Fibroblast of pulmonary artery (primary cell): ENCODE data around the gene SYVN1.

Source experiments
- DNase-seq: peaks from one replicate; pipeline ENCODE4 v3.0.0-alpha.2; 2010; ENCODE audit warnings: low read depth
- H3K4me3 ChIP-seq: replicated peaks from 2 replicates; pipeline ENCODE4 v1.5.1; 2011; ENCODE audit warnings: low read depth, mild to moderate bottlenecking, control low read depth, low read length, moderate library complexity
- TF ChIP-seq, protein P1 (sequence below): IDR thresholded peaks from 2 replicates; pipeline ENCODE4 v1.5.1; 2011; ENCODE audit warnings: mild to moderate bottlenecking, control low read depth, low read length, inconsistent platforms; ENCODE audit errors: missing control alignments

SYVN1 gene

DNA sequence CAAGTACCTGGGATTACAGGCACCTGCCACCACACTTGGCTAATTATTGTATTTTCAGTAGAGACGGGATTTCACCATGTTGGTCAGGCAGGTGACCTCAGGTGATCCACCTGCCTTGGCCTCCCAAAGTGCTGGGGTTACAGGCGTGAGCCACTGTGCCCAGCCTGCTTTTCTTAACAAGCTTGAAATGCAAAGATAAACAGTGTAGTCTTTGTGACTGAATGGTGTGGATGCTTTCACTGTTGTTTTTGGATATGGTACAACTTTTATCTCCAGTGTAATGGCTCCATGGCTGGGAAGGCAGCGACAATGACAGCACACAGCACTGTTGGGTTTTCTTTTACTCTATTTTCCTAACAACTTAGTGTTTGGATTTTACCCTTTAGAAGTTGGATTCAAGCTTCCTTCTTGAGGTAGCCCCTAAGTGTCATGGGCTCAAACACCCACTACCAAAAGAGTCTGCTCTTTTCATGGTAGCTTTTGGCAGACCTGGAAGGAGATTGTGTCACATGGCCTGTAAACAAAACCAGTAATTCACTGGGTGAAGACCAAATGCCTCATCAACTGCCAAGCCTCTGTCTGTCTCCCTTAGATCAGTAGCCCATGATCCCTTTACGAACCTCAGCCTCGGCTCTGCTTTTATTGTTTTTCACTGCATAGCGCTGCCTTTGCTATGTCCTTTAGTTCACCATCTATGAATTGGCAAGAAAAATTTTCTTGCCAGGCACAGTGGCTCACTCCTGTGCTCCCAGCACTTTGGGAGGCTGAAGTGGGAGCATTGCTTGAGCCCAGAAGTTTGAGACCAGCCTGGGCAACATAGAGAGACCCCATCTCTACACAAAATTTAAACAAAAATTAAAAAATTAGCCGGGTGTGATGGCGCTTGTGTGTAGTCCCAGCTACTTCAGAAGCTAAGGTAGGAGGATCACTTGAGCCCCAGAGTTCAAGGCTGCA, 31.9 kb downstream of the SYVN1 start:
- TF ChIP-seq, protein P1, sequence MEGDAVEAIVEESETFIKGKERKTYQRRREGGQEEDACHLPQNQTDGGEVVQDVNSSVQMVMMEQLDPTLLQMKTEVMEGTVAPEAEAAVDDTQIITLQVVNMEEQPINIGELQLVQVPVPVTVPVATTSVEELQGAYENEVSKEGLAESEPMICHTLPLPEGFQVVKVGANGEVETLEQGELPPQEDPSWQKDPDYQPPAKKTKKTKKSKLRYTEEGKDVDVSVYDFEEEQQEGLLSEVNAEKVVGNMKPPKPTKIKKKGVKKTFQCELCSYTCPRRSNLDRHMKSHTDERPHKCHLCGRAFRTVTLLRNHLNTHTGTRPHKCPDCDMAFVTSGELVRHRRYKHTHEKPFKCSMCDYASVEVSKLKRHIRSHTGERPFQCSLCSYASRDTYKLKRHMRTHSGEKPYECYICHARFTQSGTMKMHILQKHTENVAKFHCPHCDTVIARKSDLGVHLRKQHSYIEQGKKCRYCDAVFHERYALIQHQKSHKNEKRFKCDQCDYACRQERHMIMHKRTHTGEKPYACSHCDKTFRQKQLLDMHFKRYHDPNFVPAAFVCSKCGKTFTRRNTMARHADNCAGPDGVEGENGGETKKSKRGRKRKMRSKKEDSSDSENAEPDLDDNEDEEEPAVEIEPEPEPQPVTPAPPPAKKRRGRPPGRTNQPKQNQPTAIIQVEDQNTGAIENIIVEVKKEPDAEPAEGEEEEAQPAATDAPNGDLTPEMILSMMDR: no peak
- DNase-seq: peak; percentile 40
- H3K4me3 ChIP-seq: no peak overlapping the region

GRCh38 chr11:65100674-65101350, 33.5 kb downstream of the SYVN1 start:
- H3K4me3 ChIP-seq: no peak overlapping the region
- peak; percentile 60 for DNase-seq
- TF ChIP-seq, protein P1: peak; percentile 16

- no peak for DNase-seq
- TF ChIP-seq, protein P1: no peak
- H3K4me3 ChIP-seq: peak overlapping the region; percentile 69
Observed at GRCh38 chr11:65096926-65097325, 37.4 kb downstream of the SYVN1 start.

GRCh38 chr11:65095974-65096806, 38.1 kb downstream of the SYVN1 start, which contains the start of gene VPS51:
TSS of gene VPS51 (plus strand) at chr11:65096214. CDS start at chr11:65096251, 37 bp downstream.
- TF ChIP-seq, protein P1: no peak
- DNase-seq: peak; percentile 95
- peak within 1 kb of the TSS; percentile 69 for H3K4me3 ChIP-seq

- TF ChIP-seq, protein P1: no peak
- no peak for DNase-seq
- H3K4me3 ChIP-seq: peak overlapping the region; percentile 69
Observed at GRCh38 chr11:65095427-65095826, 38.9 kb downstream of the SYVN1 start.

DNA sequence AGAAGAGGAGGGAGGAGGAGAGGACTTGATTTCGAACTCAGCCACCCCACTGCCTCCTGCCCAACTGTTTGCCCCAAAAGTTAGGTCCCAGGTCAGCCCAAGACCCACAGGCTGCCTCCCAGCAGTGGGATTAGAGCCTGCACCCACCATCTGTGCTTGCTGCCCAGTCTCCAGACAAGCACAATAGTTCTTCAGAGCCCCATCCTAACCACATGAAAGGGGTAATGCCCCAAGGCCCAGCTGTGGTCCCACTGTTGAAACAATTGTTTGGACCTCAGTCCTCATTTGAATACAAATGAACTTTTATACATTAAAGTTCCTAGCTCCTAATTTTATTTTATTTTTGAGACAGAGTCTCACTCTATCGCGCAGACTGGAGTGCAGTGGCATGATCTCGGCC, 43.7 kb downstream of the SYVN1 start:
- H3K4me3 ChIP-seq: no peak overlapping the region
- no peak for DNase-seq
- TF ChIP-seq, protein P1: no peak
